Skin of body (tissue), 2 donors: Measurements from ENCODE around the gene CANT1. TPM values are rescaled to one million over a fixed set of nuclear protein-coding genes. Genes with fewer than 3 reads are reported as not detected.
"Not testable (repeated sequence)": the region's sequence is repeated elsewhere in the genome, so short reads cannot be mapped to it uniquely, and the experiment has no call there.

ENCODE experiments used
- DNase-seq: peaks from one replicate; lab custom pipeline; 2025; lab: John Stamatoyannopoulos, UW
- total RNA-seq: library from RNA; depleted of rRNA; stranded (reverse); fragments of >200 nt; gene quantifications from one replicate; pipeline ENCODE4 v1.2.3, GENCODE V29; 2014

CANT1 gene
- total RNA-seq, 1 donor from 2014 or later = 17.9 TPM

DNA sequence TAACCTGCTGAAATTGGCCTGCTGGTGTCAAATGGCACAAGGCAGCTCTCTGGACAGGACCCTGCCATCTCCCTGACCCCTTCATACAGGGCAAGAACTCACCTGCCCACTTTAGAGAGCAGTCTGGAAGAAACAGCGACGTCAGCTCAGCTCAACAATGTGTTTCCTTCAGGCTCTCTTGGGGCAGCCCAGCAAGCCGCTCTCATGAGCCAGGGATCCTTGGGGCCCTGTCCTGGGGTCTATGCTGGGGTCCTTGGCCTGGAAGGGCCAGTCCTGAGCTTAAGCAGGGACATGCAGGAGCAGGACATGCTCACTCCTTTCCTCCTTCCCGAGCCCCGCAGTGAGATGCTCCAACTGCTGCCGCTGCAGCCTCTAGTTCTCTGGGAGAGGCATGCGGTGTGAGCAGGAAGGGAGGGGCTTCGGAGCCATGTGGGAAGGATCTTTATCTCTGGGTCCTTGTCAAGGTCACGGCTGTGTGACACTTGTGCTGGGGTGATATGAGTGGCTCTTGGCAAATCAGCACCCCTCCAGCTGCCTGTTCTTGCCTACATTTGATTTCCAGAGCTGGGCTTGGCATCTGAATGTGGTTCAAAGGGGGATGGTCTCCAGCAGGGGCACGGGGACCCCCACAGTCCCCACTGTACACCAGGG lies 17.8 kb upstream of the CANT1 start:
- no peak for DNase-seq

DNA sequence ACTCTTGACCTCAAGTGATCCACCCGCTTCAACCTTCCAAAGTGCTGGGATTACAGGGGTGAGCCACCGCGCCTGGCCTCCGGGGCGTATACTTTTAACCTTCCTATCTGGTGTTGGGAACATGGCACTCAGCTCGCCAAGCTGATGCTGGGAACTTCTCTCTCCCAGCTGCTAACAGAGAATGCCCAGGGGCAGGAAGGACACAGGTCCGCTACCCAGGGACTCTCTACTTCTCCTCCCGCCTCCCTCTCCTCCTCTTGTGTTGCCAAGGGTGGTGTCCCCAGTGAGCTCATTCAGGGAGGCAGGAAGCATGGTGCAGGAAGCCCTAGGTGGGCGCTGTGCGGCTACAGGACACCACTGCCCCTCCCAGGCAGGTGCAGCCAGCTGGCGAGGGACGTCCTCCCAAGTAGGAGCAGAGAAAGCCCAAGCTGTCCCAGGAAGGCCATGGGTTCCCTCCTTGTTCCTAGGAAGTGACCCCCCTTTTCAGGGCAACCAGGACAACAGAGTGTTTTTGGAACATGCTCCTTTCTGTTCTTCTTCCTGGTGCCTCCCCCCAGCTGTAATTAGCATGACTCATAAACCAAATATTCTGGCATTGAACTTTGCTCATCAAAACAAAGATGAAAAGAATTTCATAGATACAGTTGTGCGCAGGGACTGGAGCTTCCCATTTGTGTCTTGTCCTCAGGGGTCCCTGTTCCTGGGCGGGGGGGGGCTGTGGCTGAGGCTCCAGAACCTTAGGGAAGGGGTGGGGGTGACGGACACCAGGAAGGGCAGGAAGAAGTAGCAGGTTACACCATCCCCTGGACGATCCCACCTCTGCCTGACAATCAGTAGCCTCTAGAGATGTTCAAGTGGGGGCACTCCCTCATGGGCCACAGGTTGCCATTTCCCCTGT lies 17.1 kb upstream of the CANT1 start:
- DNase-seq = peak; percentile 39

DNA sequence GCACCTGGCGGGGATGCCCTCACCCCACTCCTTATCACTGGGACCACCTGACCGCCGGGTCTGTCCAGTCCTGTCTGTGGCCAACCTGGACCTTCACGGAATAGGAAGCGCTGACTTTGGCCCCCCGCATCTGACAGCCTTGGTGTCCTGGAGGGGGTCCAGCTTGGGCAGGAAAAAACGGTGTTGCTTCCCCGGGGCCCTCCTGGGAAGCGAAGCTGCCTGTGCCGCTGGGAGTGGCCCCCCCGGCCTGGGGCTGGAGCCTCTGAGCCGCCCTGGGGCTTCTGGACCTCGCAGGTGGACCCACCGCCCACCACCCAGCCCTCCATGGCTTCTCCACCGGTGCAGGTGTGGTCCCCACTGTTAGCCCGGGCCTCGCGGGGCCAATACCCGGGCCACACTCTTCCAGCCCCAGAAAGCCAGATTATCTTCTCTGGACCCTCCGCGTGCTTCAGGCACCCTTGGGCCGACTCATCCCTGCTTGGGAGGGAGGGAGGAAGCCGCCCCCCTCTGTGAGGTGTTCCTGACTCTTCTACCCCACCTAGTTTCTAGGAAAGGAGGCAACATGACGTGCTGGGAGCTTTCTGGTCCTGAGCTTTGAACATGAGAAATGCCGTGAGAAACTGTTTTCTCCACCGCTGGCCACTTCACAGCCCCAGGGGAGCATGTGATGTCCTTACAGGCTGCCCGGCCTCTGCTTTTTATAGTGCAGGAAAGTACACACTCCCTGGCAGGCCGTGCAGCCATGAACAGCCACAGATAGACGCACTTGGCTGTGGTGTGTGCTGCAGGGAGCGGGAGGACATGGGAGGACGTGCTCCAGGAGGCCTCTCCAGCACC lies 15.6 kb upstream of the CANT1 start:
- DNase-seq = no peak

DNA sequence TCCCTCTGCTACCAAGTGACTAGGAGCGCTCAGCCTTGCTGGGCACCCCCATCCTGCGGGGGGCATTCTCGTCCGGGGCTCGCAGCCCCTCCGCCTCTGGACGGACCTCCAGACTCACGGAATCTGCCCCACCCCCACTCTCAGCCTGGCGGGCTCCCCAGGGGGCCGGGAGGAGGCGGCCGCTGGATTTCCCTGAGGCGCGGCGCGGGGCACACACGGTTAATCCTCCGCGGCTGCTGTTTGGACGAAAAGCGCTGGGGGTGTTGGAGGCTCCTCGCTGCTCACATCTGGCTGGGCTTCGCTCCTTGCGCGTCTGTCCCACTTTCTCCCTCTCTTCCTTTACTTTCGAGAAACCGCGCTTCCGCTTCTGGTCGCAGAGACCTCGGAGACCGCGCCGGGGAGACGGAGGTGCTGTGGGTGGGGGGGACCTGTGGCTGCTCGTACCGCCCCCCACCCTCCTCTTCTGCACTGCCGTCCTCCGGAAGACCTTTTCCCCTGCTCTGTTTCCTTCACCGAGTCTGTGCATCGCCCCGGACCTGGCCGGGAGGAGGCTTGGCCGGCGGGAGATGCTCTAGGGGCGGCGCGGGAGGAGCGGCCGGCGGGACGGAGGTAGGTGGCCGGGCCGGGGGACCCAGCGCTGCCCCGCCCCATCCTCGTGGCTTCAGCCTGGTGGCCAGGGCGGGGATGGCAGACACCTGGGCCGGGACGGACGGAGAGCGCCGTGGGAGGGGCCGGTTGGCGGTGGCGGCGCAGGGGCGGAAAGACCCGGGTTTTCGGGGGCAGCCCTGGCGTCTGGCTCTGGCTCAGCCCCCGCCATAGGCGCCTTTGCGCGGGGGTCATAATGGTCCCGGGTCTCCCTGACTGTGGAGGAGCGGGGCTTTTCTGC lies 14.6 kb upstream of the CANT1 start, which contains the start of gene C1QTNF1:
TSS of gene C1QTNF1 (plus strand) at position 284 of the 886 bp plus-strand sequence. CDS start 19,800 bp downstream, outside the sequence.
- peak; percentile 59 for DNase-seq

DNA sequence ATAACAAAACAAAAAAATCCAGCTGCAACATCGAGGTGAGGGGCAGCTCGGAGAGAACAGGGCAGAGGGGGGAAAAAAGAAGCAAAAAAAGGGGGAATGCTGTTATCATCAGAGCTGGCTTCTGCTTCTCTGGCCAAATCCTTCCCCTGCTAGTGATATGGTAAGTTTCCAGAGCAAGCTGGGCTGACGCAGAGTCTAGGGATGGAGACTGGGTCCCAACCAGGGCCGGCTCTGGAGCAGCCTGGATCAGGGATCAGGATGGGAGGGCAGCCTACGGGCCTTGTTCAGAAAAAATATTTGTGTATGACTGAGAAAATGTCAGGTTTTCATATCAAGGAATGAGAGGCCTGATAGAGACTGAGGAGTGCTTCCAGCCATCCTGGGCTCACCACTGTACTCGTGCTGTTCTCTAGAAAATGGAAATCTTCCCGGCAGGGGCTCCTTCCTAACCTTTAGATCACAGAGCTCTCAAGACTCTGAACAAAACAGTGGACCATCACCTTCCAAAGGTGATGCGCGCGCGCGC lies 13.7 kb upstream of the CANT1 start:
- DNase-seq = no peak

DNA sequence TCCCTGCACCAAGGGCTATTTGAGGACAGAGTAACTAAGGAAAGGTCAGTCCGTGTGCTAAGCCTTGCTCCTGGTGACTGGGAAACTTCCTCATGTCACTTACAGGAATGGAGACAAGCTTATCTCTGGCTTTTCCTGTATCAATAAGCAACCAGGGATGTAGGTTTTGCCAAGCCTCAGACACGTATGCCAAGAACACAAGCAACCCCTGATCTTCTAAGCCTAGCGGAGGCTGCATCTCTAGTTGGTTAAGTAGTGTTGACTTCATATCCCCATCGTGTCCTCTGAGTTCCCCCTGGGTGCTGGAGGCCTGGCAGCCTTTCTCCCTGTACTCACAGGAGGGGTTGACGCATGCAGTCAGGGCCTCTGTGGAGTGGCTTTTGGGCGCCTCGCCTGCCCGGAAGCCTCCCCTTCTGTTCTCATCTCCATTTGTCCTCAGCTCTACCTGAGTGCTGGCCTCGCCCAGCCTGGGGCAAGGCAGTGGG lies 13.0 kb upstream of the CANT1 start:
- no peak for DNase-seq

DNA sequence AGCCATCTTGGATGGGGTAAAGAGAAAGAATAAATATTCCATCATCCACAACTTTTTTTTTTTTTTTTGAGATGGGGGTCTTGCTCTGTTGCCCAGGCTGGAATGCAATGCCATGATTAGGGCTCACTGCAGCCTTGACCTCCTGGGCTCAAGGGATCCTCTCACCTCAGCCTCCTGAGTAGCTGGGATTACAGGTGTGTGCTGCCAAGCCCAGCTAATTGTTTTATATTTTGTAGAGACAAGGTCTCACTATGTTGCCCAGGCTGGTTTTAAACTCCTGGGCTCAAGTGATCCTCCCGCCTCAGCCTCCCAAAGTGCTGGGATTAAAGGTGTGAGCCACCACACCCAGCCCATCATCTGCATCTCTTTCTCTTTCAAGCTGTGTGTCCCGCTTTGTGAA lies 12.4 kb upstream of the CANT1 start:
- not testable (repeated sequence) for DNase-seq

DNA sequence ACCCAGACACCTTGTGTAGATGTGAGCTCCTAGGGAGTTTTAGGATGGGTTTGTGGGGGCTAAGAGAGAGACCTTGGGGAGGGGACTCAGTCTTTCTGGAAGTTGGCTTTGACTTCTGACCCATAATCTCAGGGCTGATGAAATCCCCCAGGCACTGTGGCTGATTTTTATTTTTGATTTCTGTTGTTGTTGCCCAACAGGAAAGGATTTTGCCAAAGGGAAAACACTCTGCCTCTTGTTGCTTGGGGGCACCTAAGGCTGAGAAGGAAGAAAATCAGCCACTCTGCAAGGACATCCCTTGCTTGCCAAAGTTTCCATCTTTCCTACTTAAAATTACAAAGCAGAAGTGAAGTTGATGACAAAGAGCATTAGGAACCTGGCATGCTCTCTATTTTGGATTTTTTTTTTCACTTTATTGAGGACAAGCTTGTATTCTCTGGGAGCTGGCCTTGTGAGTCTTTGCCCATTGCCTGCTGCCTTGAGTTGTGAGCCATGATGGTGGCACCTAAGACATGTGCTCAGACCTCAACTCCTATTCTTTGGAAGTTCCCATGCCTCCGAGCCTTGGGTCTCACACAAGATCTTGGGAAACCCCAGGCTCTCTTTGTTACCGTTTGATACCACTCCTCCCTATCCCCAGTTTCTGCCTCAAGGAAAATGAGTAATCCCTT lies 11.2 kb upstream of the CANT1 start:
- DNase-seq = no peak

DNA sequence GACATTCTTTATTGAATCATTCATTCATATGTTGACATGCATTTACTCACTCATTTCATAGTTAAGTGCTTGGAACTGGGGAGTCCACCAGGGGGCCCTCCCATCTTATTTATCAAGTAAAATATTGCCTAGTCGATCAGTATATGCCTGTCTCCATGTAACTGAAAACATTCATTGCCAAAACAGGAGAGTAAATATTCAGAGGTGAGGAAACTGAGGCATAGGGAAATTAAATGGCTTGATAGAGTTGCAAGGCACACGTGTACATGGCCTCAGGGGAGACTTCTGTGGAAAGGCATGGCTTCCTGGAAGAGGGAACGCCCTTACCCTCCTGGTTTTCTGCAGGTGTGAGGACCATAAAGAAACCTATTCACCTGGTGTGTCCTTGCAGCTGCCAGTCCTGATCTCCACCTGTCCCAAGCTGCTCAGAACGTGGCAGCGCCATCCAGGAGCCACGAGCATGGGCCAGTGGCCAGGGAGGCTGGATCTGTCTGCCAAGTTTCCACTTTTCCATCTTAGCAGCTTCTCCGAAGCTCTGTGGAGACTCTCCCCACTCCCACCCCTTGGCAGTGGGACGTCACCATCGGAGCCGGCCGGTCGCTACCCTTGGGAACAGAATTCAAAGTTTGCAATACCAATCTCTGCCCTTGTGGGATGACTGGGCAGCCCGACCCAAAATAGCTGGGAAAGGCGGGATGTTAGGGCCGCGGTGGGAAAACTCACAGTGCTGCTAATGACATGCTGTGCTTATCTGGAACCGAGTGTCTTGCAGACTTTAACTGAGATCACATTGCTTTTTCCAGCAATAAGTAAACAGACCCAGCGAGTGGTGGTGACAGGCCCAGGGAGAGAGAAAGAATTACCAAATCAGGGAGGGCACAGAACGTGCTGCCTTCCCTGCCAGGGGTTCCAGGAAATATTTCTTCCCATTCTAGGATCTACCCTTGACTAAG lies 10.3 kb upstream of the CANT1 start:
- DNase-seq = peak; percentile 56

DNA sequence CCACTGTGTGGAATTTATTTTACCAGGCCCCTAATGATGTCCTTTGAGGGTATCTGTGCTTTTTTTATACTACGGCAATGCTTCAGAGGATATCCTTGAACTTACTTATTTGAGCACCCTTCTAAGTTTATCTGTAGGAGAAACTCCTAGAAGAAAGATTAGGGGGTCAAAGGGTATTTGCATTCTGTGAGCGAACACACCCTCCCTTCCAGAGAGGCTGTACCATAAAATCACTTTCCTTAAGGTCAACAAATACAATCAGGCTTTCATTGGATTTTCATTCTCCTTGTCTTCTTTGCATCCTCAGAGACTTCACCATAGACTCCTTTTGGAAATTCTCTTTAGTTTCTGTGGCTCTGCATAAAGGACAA lies 9.7 kb upstream of the CANT1 start:
- DNase-seq = no peak

DNA sequence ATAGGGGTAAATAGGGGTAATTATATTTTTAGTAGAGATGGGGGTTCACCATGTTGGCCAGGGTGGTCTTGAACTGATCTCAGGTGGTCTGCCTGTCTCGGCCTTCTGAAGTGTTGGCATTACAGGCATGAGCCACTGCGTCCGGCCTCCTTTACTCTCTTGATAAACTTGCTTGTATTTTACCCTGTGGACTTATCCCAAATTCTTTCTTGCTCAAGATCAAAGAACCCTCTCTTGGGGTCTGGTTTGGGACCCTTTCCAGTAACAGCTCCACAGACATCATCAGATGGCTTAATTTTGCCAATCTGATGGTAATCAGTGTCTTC lies 8.8 kb upstream of the CANT1 start:
- no peak for DNase-seq

DNA sequence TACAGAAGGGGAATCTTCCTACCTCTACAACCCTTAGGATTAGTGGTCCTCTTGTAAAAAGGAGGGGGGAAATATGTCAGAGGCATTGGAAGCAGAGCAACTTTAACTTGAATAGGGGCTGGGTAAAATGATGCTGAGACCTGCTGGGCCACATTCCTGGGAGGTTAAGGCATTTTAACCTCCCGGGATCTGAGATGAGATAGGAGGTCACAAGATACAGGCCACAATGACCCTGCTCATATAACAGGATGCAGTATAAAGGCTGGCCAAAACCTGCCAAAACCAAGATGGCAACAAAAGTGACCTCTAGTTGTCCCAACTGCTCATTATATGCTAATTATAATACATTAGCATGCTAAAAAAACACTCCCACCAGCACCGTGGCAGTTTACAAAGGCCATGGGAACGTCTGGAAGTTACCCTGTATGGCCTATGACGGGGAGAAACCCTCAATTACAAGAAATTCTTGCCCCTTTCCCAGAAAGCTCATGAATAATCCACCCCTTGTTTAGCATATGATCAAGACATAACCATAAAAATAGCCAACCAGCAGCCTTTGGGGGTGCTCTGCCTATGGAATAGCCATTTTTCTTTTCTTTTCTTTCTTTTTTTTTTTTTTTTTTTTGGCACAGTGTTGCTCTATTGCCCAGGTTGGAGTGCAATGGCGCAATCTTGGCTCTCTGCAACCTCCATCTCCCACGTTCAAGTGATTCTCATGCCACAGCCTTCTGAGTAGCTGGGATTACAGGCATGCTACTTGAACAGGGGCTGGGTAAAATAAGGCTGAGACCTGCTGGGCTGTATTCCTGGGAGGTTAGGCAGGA lies 8.2 kb upstream of the CANT1 start:
- DNase-seq = no peak

DNA sequence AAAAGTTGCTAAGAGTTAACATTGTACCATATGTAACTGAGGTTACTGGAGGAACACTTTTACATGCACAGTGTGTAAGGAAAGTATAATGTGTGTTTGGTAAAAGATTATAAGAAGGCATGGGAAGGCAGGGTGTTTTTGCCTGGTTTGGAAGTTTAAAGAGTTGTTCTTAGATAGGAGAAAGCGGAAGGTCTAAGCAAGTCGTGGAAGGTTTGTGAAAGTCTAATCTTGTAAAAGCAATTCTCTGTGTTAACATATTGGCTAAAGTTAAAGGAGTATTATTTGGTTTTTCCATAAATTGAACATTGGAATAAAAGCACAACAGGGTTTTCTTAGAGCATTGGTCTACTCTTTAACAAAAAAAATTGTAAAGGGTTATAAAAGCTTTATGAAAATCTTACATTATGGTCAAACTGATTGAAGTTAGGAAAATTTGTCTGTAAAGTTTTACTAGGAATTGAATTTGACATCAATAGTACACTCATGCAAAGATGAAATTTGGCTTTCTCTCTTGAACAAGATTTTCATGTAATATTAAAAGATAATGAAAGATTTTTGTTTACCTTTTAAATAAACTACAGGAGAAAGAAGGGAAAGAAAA lies 4.7 kb upstream of the CANT1 start:
- DNase-seq = no peak

DNA sequence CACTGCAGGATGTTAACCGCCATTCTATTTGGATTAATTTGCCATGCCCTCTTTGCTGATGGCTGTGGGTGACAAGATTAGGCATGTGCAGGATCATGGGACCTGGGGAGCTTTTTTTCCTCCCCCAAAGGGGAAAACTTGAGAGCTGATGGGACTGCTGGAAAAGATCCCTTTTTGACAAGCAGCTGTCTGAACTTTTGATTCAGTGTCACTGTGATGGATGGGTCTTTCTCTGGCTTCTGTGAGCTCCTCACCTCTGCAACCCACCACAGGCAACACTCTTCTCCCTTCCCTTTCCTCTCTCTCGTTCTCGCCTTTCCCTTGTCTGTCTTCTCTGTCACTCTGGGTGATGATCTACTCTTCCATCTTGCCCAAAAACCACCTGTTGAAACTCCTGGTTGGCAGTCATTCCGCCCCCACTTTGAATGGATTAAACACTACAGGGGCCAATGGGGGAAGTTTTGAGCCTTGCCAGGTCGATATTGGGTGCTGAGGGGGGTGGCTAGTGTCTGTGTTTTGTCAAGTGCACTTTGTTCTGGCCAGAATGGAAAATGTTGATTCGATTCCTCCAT lies 3.1 kb upstream of the CANT1 start:
- no peak for DNase-seq

DNA sequence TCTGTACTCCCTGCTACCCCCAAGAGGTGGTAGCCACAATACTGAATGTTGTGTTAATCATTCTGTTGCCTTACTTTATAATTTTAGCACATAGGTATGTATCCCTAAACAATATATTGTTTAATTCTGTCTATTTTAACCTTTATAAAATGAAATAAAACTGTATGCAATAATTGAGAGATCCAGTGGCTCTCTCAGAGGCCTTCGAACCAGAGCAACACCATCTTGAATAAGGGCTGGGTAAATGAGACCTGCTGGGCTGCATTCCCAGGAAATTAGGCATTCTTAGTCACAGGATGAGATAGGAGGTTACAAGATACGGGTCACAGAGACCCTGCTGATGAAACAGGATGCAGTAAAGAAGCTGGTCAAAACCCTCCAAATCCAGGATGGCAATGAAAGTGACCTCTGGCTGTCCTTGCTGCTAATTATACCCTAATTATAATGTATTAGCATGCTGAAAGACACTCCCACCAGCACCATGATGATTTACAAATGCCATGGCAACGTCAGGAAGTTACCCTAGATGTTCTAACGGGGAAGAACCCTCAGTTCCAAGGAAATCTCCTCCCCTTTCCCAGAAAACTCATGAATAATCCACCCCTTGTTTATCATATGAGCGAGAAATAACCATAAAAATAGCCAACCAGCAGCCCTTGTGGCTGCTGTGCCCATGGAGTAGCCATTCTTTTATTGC lies 2.0 kb upstream of the CANT1 start:
- DNase-seq = no peak

DNA sequence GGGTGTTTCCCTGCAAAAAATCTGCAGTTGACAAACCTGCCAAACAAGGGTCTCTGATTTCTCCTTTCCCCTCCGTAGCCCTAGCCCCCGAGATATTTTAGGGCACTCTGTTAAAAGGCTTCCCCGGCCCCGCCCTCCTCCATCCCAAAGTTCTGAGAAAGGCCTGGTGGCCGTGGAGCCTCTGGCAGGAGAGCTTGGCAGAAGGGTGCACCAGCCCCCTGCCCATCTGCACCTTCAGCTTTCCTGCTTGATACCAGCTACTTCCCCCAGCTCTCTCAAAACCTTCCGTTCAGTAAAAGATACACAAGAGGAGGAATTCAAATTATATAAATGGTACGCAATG lies 711 bp upstream of the CANT1 start:
- DNase-seq = no peak
